GM23338 (cell line): Measurements from ENCODE around the gene ZDHHC5. TPM values are rescaled to one million over a fixed set of nuclear protein-coding genes. Genes with fewer than 3 reads are reported as not detected.

Source experiments
- ATAC-seq: fragments of 200-7000 bp; cut with Tn5 transposase; 3 replicates; pipeline ENCODE4 v1.9.1; 2020
- DNase-seq: peaks from one replicate; pipeline ENCODE4 v3.0.0-alpha.2; 2015; ENCODE audit warnings: low spot score
- H2AFZ ChIP-seq: fragments of 200-600 bp; sonication (generic); 2 replicates; pipeline ENCODE4 v1.8.0; 2016; ENCODE audit warnings: antibody characterized with exemption, mild to moderate bottlenecking, moderate library complexity
- H3F3A ChIP-seq: fragments of 200-600 bp; sonication (generic); replicated peaks from 2 replicates; pipeline ENCODE4 v1.8.0; 2017; ENCODE audit warnings: antibody characterized with exemption, mixed run types, low read depth
- H3K27ac ChIP-seq: fragments of 200-600 bp; sonication (generic); 2 replicates; pipeline ENCODE4 v1.6.1; 2016; ENCODE audit warnings: low read depth
- H3K27me3 ChIP-seq: fragments of 200-600 bp; sonication (generic); 2 replicates; pipeline ENCODE4 v1.8.0; 2016; ENCODE audit warnings: mild to moderate bottlenecking, mixed run types, moderate library complexity; ENCODE audit not compliant: insufficient read depth
- H3K36me3 ChIP-seq: fragments of 200-600 bp; sonication (generic); 2 replicates; pipeline ENCODE4 v1.8.0; 2016; ENCODE audit warnings: mild to moderate bottlenecking; ENCODE audit not compliant: insufficient read depth
- H3K4me1 ChIP-seq: fragments of 200-600 bp; sonication (generic); 2 replicates; pipeline ENCODE4 v1.8.0; 2016; ENCODE audit warnings: mild to moderate bottlenecking, moderate library complexity; ENCODE audit not compliant: insufficient read depth
- H3K4me2 ChIP-seq: fragments of 200-600 bp; sonication (generic); 2 replicates; pipeline ENCODE4 v1.7.1; 2017; ENCODE audit warnings: mixed run types
- H3K4me3 ChIP-seq: fragments of 200-600 bp; sonication (generic); 2 replicates; pipeline ENCODE4 v1.6.1; 2016; ENCODE audit warnings: mixed run types
- H3K79me2 ChIP-seq: fragments of 200-600 bp; sonication (generic); replicated peaks from 2 replicates; pipeline ENCODE4 v1.8.0; 2017; ENCODE audit warnings: mild to moderate bottlenecking; ENCODE audit not compliant: insufficient read depth
- H3K9me2 ChIP-seq: fragments of 200-600 bp; sonication (generic); 2 replicates; pipeline ENCODE4 v1.8.0; 2017; ENCODE audit not compliant: insufficient read depth
- H4K20me1 ChIP-seq: fragments of 200-600 bp; sonication (generic); replicated peaks from 2 replicates; pipeline ENCODE4 v1.8.0; 2017; ENCODE audit warnings: mild to moderate bottlenecking; ENCODE audit not compliant: insufficient read depth
- H3K27ac Mint-ChIP-seq: 2 replicates; pipeline ENCODE4 v1.8.0; 2020; ENCODE audit warnings: inconsistent platforms, mild to moderate bottlenecking, moderate library complexity, mixed read lengths
- H3K27me3 Mint-ChIP-seq: 3 replicates; pipeline ENCODE4 v1.8.0; 2022; ENCODE audit warnings: low read depth, mild to moderate bottlenecking, moderate library complexity, mixed read lengths, inconsistent platforms; ENCODE audit not compliant: insufficient read depth, poor library complexity
- H3K36me3 Mint-ChIP-seq: 3 replicates; pipeline ENCODE4 v1.8.0; 2021; ENCODE audit warnings: low read depth, mild to moderate bottlenecking, inconsistent platforms, moderate library complexity, mixed read lengths
- H3K4me1 Mint-ChIP-seq: 3 replicates; pipeline ENCODE4 v1.8.0; 2020; ENCODE audit warnings: mild to moderate bottlenecking, inconsistent platforms, mixed read lengths
- H3K4me3 Mint-ChIP-seq: 3 replicates; pipeline ENCODE4 v1.8.0; 2021; ENCODE audit warnings: moderate library complexity, mild to moderate bottlenecking, inconsistent platforms, mixed read lengths
- H3K9me3 Mint-ChIP-seq: 3 replicates; pipeline ENCODE4 v1.8.0; 2020; ENCODE audit warnings: moderate library complexity, mild to moderate bottlenecking, inconsistent platforms, mixed read lengths
- EZH2 ChIP-seq: fragments of 200-600 bp; sonication (generic); IDR thresholded peaks from one replicate; pipeline ENCODE4 v1.8.0; 2017; ENCODE audit warnings: antibody characterized with exemption, mild to moderate bottlenecking, low read depth; ENCODE audit not compliant: unreplicated experiment
- EZH2phosphoT487 ChIP-seq: fragments of 200-600 bp; sonication (generic); IDR thresholded peaks from one replicate; pipeline ENCODE4 v1.8.1; 2018; ENCODE audit warnings: antibody characterized with exemption; ENCODE audit not compliant: unreplicated experiment
- POLR2AphosphoS5 ChIP-seq: IDR thresholded peaks from 2 replicates; pipeline ENCODE4 v1.6.1; 2016; ENCODE audit warnings: antibody characterized with exemption, low read depth
- REST ChIP-seq: IDR thresholded peaks from one replicate; pipeline ENCODE4 v1.6.1; 2018; ENCODE audit warnings: antibody characterized with exemption; ENCODE audit not compliant: unreplicated experiment
- ZNF114 ChIP-seq: fragments of 250-450 bp; sonication (Bioruptor Pico); IDR thresholded peaks from 2 replicates; pipeline ENCODE4 v1.5.0; 2020; ENCODE audit warnings: mild to moderate bottlenecking, moderate library complexity
- polyA plus RNA-seq: library from polyadenylated mRNA; unstranded; fragments of >200 nt; fragmentation: Nextera tagmentation; extraction: Ambion mirVana; gene quantifications from 2 replicates; pipeline ENCODE4 v1.2.1, GENCODE V29; 2016
- total RNA-seq: library from RNA; depleted of rRNA; stranded (reverse); fragments of >200 nt; shearing (Covaris generic); gene quantifications from 2 replicates; pipeline ENCODE4 v1.2.3, GENCODE V29; 2014
- TF ChIP-seq, protein P1 (sequence below): fragments of 250-450 bp; sonication (Bioruptor Pico); IDR thresholded peaks from 2 replicates; pipeline ENCODE4 v1.5.0; 2020; ENCODE audit warnings: mild to moderate bottlenecking, moderate library complexity
- TF ChIP-seq, protein P2 (sequence below): IDR thresholded peaks from 2 replicates; pipeline ENCODE4 v1.6.1; 2016; ENCODE audit warnings: antibody characterized with exemption
- TF ChIP-seq, protein P3 (sequence below), 2 experiments: fragments of 200-600 bp in 1 of 2; sonication (generic) in 1 of 2; conservative IDR thresholded peaks; 2 replicates each; pipeline versions ENCODE4 v1.5.1 to v1.6.1; 2016 to 2017; ENCODE audit warnings: antibody characterized with exemption in 2 of 2, low read depth in 2 of 2, mild to moderate bottlenecking in 2 of 2, moderate library complexity in 1 of 2

Gene ZDHHC5
- total and polyA plus RNA-seq, 2 experiments from 2014 or later = 16.9 to 42.3 TPM

DNA sequence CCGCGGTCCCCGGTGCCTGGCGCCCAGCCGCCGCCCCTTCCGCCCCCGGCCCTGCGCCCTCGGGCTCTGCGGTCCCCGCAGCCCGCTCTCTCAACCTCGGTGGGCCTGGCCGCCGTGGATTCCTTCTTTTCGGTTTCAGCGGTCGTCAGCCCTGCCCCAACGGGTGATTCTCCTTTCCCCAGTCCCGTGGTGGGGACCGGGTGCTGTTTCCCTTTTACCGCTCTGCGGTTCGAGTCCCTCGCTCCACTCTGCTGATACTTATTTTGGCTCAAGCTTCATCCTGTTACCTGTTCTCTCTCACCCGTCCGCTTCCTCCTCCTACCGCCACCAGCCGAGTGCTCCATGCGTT is 494 bp downstream of the ZDHHC5 start (continued):
- TF ChIP-seq, protein P1, sequence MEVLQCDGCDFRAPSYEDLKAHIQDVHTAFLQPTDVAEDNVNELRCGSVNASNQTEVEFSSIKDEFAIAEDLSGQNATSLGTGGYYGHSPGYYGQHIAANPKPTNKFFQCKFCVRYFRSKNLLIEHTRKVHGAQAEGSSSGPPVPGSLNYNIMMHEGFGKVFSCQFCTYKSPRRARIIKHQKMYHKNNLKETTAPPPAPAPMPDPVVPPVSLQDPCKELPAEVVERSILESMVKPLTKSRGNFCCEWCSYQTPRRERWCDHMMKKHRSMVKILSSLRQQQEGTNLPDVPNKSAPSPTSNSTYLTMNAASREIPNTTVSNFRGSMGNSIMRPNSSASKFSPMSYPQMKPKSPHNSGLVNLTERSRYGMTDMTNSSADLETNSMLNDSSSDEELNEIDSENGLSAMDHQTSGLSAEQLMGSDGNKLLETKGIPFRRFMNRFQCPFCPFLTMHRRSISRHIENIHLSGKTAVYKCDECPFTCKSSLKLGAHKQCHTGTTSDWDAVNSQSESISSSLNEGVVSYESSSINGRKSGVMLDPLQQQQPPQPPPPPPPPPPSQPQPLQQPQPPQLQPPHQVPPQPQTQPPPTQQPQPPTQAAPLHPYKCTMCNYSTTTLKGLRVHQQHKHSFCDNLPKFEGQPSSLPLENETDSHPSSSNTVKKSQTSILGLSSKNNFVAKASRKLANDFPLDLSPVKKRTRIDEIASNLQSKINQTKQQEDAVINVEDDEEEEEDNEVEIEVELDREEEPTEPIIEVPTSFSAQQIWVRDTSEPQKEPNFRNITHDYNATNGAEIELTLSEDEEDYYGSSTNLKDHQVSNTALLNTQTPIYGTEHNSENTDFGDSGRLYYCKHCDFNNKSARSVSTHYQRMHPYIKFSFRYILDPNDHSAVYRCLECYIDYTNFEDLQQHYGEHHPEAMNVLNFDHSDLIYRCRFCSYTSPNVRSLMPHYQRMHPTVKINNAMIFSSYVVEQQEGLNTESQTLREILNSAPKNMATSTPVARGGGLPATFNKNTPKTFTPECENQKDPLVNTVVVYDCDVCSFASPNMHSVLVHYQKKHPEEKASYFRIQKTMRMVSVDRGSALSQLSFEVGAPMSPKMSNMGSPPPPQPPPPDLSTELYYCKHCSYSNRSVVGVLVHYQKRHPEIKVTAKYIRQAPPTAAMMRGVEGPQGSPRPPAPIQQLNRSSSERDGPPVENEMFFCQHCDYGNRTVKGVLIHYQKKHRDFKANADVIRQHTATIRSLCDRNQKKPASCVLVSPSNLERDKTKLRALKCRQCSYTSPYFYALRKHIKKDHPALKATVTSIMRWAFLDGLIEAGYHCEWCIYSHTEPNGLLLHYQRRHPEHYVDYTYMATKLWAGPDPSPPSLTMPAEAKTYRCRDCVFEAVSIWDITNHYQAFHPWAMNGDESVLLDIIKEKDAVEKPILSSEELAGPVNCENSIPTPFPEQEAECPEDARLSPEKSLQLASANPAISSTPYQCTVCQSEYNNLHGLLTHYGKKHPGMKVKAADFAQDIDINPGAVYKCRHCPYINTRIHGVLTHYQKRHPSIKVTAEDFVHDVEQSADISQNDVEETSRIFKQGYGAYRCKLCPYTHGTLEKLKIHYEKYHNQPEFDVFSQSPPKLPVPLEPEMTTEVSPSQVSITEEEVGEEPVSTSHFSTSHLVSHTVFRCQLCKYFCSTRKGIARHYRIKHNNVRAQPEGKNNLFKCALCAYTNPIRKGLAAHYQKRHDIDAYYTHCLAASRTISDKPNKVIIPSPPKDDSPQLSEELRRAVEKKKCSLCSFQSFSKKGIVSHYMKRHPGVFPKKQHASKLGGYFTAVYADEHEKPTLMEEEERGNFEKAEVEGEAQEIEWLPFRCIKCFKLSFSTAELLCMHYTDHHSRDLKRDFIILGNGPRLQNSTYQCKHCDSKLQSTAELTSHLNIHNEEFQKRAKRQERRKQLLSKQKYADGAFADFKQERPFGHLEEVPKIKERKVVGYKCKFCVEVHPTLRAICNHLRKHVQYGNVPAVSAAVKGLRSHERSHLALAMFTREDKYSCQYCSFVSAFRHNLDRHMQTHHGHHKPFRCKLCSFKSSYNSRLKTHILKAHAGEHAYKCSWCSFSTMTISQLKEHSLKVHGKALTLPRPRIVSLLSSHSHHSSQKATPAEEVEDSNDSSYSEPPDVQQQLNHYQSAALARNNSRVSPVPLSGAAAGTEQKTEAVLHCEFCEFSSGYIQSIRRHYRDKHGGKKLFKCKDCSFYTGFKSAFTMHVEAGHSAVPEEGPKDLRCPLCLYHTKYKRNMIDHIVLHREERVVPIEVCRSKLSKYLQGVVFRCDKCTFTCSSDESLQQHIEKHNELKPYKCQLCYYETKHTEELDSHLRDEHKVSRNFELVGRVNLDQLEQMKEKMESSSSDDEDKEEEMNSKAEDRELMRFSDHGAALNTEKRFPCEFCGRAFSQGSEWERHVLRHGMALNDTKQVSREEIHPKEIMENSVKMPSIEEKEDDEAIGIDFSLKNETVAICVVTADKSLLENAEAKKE (CRISPR knock-in tag) = no peak

- peaks cover 4% of the 10 kb centered on the region for H4K20me1 ChIP-seq
- ATAC-seq (no peak), DNase-seq (no peak)
- peaks cover 22% of the 10 kb centered on the region for H3K4me1 ChIP-seq
- H3K36me3 Mint-ChIP-seq = peaks cover 47% of the 10 kb centered on the region
- H3K27ac ChIP-seq = no peak overlapping the region
- H3K4me1 Mint-ChIP-seq = peaks cover 44% of the 10 kb centered on the region
- H3K9me2 ChIP-seq = no peaks in the 10 kb centered on the region
- peaks cover 95% of the 10 kb centered on the region for H3K79me2 ChIP-seq
- no peak overlapping the region for H2AFZ ChIP-seq
- H3K27me3 ChIP-seq = no peaks in the 10 kb centered on the region
- no peaks in the 10 kb centered on the region; the same call in 1 of the 2 replicates for H3F3A ChIP-seq
- no peaks in the 10 kb centered on the region for H3K9me3 Mint-ChIP-seq
- H3K4me3 Mint-ChIP-seq = peak overlapping the region; percentile 1; the same call in 1 of the 3 replicates
- no peak overlapping the region for H3K4me3 ChIP-seq
- peaks cover 27% of the 10 kb centered on the region for H3K36me3 ChIP-seq
- H3K4me2 ChIP-seq = no peak overlapping the region
- peak overlapping the region; percentile 33 for H3K27ac Mint-ChIP-seq
- H3K27me3 Mint-ChIP-seq = no peaks in the 10 kb centered on the region
- no peak for TF ChIP-seq EZH2phosphoT487
- TF ChIP-seq, protein P2, sequence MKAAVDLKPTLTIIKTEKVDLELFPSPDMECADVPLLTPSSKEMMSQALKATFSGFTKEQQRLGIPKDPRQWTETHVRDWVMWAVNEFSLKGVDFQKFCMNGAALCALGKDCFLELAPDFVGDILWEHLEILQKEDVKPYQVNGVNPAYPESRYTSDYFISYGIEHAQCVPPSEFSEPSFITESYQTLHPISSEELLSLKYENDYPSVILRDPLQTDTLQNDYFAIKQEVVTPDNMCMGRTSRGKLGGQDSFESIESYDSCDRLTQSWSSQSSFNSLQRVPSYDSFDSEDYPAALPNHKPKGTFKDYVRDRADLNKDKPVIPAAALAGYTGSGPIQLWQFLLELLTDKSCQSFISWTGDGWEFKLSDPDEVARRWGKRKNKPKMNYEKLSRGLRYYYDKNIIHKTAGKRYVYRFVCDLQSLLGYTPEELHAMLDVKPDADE = no peak
- no peak for TF ChIP-seq POLR2AphosphoS5
- no peak for TF ChIP-seq REST
- no peak for TF ChIP-seq ZNF114 (CRISPR knock-in tag)
- no peak for TF ChIP-seq EZH2
- TF ChIP-seq, protein P3, sequence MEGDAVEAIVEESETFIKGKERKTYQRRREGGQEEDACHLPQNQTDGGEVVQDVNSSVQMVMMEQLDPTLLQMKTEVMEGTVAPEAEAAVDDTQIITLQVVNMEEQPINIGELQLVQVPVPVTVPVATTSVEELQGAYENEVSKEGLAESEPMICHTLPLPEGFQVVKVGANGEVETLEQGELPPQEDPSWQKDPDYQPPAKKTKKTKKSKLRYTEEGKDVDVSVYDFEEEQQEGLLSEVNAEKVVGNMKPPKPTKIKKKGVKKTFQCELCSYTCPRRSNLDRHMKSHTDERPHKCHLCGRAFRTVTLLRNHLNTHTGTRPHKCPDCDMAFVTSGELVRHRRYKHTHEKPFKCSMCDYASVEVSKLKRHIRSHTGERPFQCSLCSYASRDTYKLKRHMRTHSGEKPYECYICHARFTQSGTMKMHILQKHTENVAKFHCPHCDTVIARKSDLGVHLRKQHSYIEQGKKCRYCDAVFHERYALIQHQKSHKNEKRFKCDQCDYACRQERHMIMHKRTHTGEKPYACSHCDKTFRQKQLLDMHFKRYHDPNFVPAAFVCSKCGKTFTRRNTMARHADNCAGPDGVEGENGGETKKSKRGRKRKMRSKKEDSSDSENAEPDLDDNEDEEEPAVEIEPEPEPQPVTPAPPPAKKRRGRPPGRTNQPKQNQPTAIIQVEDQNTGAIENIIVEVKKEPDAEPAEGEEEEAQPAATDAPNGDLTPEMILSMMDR (conservative IDR thresholded peaks at IDR 0.05; ENCODE audit: low read depth in 2 of 2) = no peak
Observed at GRCh38 chr11:57674251-57674650, 6.3 kb downstream of the ZDHHC5 start.
